Pons (tissue), 1 donor: ENCODE data around the gene CCDC88C.
"Not testable (repeated sequence)": the region's sequence is repeated elsewhere in the genome, so short reads cannot be mapped to it uniquely, and the experiment has no call there.

Experiments
- DNase-seq: peaks from one replicate; pipeline ENCODE4 v3.0.0-alpha.2; 2016; ENCODE audit warnings: low spot score

CCDC88C gene

GRCh38 chr14:91417120-91417982 lies at the start of gene CCDC88C:
Gene CCDC88C, minus strand, starts transcription at chr14:91417820. Its CDS starts 130 bp downstream, at chr14:91417690.
- peak; percentile 43 for DNase-seq

GRCh38 chr14:91466192-91466591 lies 48.6 kb upstream of the CCDC88C start:
- DNase-seq, result no peak

- no peak for DNase-seq
These were observed 47.1 kb upstream of the CCDC88C start for GRCh38 chr14:91464615-91465205.

GRCh38 chr14:91458612-91459011 lies 41.0 kb upstream of the CCDC88C start:
- no peak for DNase-seq

GRCh38 chr14:91456283-91456682 lies 38.7 kb upstream of the CCDC88C start:
- no peak for DNase-seq

GRCh38 chr14:91454580-91454979 lies 37.0 kb upstream of the CCDC88C start:
- no peak for DNase-seq

- DNase-seq, result no peak
These were observed 36.5 kb upstream of the CCDC88C start for GRCh38 chr14:91454155-91454554.

GRCh38 chr14:91453744-91454143 lies 36.1 kb upstream of the CCDC88C start:
- no peak for DNase-seq

- no peak for DNase-seq
These were observed 26.9 kb upstream of the CCDC88C start for GRCh38 chr14:91444335-91445020.

- no peak for DNase-seq
These were observed 21.7 kb upstream of the CCDC88C start for GRCh38 chr14:91439345-91439744.

- no peak for DNase-seq
These were observed 21.2 kb upstream of the CCDC88C start for GRCh38 chr14:91438845-91439244.

GRCh38 chr14:91436266-91436665 lies 18.6 kb upstream of the CCDC88C start:
- not testable (repeated sequence) for DNase-seq

GRCh38 chr14:91429385-91429784 lies 11.8 kb upstream of the CCDC88C start:
- no peak for DNase-seq

- not testable (repeated sequence) for DNase-seq
These were observed 11.3 kb upstream of the CCDC88C start for GRCh38 chr14:91428931-91429330.

GRCh38 chr14:91425531-91425944 lies 7.9 kb upstream of the CCDC88C start:
- not testable (repeated sequence) for DNase-seq

- no peak for DNase-seq
These were observed 7.4 kb upstream of the CCDC88C start for GRCh38 chr14:91424813-91425530.

- no peak for DNase-seq
These were observed 3.1 kb upstream of the CCDC88C start for GRCh38 chr14:91420686-91421085.

GRCh38 chr14:91419451-91419850 lies 1.8 kb upstream of the CCDC88C start:
- no peak for DNase-seq

GRCh38 chr14:91419044-91419397 lies 1.4 kb upstream of the CCDC88C start:
- DNase-seq, result no peak

- DNase-seq, result peak; percentile 47
These were observed 895 bp upstream of the CCDC88C start for GRCh38 chr14:91418387-91419043.

- DNase-seq, result no peak
These were observed 365 bp upstream of the CCDC88C start for GRCh38 chr14:91417983-91418386.

GRCh38 chr14:91416744-91417119 lies 888 bp downstream of the CCDC88C start:
- no peak for DNase-seq
